HCT116 (cell line): ENCODE data around the gene SYNPR.

Experiments used
- FOSL1 ChIP-seq: IDR thresholded peaks from 2 replicates; pipeline ENCODE4 v1.6.1; 2012; ENCODE audit warnings: low read depth
- SRF ChIP-seq: IDR thresholded peaks from 2 replicates; pipeline ENCODE4 v1.6.1; 2012; ENCODE audit warnings: low read depth
- TF ChIP-seq, protein P1 (sequence below), 3 experiments: fragments of 200-600 bp in 1 of 3; sonication (generic) in 1 of 3; IDR thresholded peaks in 2 of 3; conservative IDR thresholded peaks in 1 of 3; 2 replicates each; pipeline ENCODE4 v1.5.1; 2012 to 2017; ENCODE audit warnings: low read depth in 2 of 3, low read length in 2 of 3, antibody characterized with exemption in 1 of 3, borderline replicate concordance in 1 of 3, control low read depth in 1 of 3, mild to moderate bottlenecking in 1 of 3, mixed read lengths in 1 of 3, mixed run types in 1 of 3, moderate library complexity in 1 of 3; ENCODE audit not compliant: insufficient read depth in 1 of 3

DNA sequence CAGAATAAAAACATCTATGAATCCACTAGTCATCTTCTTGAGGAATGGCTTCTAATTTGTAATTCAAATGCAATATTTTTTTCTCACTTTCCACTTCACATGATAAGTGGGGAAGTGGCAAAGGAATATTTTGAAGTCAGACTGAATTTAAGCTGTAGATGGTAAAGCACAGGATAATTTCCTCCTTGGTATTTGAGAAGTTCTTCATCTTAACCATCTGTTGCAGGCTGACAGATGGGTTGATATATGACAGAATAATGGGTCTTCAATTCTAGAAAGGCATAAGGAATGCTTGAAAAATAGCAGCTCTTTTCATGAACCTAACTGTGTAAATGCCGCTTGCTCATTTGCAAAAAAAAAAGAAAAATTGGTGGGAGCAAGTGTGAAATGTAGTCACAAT is 307.8 kb downstream of the SYNPR start:
- TF ChIP-seq SRF (no peak), FOSL1 (no peak)
- TF ChIP-seq, protein P1, sequence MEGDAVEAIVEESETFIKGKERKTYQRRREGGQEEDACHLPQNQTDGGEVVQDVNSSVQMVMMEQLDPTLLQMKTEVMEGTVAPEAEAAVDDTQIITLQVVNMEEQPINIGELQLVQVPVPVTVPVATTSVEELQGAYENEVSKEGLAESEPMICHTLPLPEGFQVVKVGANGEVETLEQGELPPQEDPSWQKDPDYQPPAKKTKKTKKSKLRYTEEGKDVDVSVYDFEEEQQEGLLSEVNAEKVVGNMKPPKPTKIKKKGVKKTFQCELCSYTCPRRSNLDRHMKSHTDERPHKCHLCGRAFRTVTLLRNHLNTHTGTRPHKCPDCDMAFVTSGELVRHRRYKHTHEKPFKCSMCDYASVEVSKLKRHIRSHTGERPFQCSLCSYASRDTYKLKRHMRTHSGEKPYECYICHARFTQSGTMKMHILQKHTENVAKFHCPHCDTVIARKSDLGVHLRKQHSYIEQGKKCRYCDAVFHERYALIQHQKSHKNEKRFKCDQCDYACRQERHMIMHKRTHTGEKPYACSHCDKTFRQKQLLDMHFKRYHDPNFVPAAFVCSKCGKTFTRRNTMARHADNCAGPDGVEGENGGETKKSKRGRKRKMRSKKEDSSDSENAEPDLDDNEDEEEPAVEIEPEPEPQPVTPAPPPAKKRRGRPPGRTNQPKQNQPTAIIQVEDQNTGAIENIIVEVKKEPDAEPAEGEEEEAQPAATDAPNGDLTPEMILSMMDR (IDR thresholded peaks at IDR 0.05 in 2 of 3, conservative IDR thresholded peaks at IDR 0.05 in 1 of 3; ENCODE audit: borderline replicate concordance in 1 of 3, insufficient read depth in 1 of 3, low read depth in 2 of 3, low read length in 2 of 3), result no peak
